DMS53 treated with DMSO at 0.1 percent for 48 hours (cell line): ENCODE results near the gene MRPL34.

Source experiments
- DNase-seq: peaks from one replicate; lab custom pipeline; 2025; ENCODE audit not compliant: unreplicated experiment; lab: John Stamatoyannopoulos, UW

The MRPL34 gene

DNA sequence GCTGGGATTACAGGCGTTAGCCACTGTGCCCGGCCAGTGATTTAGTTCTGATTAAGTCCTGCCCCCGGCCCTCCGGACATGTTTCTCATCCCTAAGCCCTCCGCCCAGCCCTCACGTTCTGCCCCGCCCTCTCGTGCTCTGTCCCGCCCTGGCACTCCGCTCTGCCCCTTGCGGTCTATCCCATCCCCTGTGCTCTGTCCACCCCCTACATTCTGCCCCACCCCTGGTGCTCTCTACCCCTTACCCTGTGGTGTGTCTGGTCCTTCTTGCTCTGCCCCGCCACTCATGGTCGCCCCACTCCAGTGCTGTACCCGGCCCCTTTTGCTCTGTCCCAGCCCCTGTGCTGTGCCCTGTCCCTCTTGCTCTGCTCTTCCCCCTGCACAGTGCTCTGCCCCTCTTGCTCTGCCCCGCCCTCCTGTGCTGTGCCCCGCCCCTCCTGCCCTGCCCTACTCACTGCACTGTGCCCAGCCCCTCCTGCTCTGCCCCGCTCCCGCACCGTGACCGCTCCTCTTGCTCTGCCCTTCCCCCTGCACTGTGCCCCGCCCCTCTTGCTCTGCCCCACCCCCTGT, 34.7 kb downstream of the MRPL34 start:
- DNase-seq = no peak

DNA sequence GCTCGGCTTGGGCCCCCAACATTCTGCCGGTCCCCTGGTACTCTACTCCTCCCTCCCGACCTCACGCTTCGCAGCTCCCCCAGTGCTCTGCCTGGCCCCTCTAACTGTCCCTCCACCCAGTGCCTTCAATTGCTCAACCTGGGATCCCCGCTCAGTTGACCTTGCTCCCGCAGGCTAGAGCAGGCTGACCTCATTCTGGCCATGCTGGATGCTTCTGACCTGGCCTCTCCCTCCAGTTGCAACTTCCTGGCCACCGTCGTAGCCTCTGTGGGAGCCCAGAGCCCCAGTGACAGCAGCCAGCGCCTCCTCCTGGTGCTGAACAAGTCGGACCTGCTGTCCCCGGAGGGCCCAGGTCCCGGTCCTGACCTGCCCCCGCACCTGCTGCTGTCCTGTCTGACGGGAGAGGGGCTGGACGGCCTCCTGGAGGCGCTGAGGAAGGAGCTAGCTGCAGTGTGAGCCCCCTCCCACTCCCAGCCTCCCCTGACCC, 35.2 kb downstream of the MRPL34 start:
- DNase-seq = no peak

DNA sequence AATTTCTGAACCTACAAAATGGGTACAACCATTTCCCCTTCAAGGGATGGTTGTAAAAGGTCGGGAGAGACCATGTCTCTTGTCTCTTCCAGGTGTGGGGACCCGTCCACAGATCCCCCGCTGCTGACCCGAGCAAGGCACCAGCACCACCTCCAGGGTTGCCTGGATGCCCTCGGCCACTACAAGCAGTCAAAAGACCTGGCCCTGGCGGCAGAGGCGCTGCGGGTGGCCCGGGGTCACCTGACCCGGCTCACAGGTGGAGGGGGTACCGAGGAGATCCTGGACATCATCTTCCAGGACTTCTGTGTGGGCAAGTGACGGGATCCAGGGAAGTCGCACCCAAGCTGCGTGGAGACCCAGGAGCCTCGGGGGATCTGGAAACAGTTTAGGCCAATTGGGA, 35.7 kb downstream of the MRPL34 start:
- no peak for DNase-seq

DNA sequence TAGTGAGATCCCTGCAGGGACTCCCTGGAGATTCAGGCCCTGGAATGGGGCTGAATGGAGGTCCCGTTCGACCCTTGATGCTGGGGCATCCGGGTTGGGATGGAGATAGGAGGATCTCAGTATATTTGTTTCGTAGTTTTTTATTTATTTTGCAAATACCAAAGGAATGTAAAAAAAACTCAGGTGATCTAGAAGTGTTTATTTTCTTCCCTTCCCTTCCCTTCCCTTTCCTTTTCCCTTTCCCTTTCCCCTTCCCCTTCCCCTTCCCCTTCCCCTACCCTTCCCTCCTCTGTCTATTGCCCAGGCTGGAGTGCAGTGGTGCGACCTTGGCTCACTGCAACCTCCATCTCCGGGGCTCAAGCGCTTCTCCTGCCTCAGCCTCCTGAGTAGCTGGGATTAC, 36.2 kb downstream of the MRPL34 start:
- no peak for DNase-seq

DNA sequence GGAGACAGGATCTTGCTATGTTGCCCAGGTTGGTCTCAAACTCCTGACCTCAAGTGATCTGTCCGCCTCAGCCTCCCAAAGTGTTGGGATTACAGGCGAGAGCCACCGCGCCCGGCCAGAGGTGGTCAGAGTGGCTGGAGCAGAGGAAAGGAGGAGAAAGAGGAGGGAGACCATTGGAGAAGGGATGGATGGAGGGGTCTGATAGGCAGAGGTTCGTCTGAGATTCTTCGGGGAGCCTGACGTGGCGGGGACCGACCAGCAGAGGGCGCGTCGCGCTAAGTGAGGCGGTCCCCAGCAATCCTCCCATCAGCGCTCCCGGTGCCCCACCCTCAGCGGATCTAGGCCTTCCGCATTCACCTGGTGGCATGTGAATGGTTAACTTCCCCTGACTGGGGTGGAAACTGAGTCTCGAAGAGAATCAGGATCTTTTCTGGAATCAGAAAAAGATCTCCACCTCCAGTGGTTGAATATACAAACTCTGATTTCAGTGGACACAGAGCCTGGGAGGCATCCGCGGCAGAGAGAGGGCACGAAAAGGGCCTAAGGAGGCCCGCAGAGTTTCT, 40.5 kb downstream of the MRPL34 start:
- no peak for DNase-seq

DNA sequence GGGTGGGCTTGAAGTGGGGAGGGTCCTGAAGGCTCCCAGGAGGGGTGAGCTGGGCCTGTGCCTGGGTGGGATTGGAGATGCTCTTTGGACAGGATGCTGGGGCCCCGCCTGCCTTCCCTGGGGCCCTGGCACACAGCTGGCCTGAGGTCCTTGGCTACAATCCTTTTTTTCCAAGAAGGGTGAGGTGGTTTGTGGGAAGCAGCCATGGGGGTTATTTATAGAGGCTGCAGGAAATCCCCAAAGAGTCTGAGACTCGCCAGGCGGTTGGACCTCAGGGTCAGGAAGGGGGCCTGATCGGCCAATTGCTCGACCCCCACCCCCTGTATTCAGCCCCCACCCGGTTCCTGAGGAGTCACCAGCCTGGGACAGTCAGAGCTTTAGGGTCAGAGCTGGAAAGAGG, 41.7 kb downstream of the MRPL34 start:
- no peak for DNase-seq

DNA sequence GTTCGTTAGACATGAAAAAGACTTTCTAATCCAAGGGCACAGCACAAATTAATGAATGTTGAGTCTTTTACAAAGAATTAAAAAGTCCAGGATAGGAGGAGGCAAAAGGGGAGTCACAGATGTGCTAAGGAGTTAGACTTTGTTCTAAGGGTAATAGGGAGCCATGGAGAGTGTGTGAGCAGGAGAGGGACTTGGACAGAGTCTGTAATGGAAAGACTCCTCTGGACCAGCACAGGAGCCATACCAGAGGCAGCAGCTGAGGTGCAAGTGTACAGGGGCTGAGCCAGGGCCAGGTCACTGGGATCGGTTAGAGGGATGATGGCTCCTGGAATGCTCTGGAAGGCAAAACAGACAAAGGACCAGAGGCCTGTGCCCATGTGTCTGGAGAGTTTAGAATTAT, 42.2 kb downstream of the MRPL34 start:
- no peak for DNase-seq

DNA sequence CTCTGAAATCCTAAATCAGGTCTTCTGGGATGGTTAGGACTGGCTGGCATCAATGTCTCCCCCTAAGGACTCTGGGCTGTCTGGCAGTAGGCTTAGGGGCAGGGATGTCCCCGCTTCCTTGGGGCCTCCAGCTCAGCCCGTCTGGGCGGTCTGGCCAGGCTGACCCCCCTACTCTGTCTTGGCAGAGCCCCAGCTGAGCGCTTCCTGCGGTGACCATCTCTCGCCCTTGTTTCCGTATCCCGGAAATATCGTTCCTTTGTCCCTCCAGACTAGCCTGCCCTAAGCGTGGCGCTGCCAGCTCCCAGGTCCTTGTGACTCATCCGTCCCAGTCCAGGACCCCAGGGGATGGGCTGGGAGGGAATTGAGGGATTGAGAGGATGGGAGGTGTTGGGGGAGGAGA, 43.0 kb downstream of the MRPL34 start:
- no peak for DNase-seq

DNA sequence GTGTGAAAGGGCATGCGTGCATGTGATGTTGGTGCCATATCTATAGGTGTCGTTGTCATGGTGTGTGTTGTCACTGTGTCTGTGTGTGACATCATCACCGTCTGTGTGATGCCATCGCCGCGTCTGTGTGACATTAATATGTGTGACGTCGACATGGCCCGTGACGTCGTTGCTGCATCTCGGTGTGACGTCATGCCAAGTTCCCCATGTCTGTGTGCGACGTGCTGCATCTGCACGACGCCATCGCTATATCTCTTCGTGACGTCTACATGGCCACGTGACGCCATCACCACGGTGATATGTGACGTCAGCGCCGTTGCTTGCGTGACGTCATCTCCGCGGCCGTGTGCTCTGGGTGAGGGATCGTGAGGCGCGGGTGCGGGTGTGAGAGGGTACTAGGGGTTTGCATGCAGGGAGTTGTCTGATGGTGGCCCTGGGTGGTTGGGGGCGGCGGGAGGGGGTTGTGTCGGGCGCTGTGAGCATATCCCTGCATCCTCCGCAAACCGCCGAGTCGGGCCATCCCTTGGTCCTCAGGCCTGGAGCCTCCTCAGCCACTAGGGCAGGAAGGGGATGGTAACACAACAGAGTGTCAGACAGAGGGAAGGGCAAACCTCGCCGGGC, 46.3 kb downstream of the MRPL34 start:
- DNase-seq = no peak

DNA sequence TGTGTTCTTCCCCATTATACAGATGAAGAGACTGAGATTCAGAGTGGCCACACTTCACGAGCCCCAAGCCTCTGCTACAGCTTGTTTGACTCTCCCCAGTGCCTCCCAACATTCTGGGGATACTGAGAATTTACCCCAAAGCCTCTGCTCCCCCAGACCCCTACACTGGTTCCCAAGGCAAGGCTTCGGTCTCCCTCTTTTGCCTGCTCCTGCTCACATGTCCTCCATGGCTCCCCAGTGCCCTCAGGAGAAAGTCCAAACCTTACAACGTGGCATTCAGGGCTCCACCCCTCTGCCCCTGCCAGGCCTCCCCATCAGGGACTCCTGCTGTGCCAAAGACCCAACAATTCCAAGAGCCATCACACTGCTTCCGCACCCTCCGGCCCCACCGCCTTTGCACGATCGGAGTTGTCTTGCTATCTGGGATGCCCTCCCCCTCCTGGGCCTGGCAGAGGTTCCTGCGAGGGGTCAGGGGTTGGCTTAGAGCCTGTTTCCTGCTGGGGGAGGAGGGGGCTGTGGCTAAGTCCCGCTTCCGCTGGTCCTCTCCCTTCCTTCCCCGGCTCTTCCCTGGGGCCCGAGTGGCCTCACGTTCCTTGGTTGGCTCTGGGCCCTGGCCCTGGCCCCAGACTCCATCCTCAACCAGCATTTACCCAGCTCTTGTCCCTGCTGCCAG, 47.1 kb downstream of the MRPL34 start:
- no peak for DNase-seq

DNA sequence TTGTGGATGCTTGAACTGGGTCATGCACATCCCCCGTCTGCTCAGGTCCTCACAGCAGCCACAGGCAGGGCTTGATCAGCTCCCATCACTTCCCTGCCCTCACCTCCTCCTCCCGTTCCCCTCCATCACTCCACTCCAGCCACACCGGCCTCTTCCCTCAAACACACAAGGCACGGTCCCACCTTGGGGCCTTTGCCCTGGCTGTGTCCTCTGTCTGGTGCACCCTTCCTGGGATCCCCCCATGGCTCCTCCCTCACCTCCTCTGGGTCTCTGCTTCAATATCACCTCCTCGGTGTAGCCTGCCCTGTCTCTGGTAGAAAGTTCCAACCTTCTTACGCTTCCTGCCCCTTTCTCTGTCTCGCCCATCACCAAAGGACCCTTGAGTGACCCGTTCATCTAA, 47.7 kb downstream of the MRPL34 start:
- DNase-seq = no peak
